Measurements from ENCODE around the gene ARHGEF10L. TPM values are rescaled to one million over a fixed set of nuclear protein-coding genes. Genes with fewer than 3 reads are reported as not detected.

ARHGEF10L gene
- total RNA-seq, 1 donor from 2014 or later: not detected

- intact Hi-C loops (cut with micrococcal nuclease): no loop called here
Measured at GRCh38 chr1:17549384-17549783, 9.9 kb downstream of the ARHGEF10L start.

GRCh38 chr1:17550729-17551584 lies 11.5 kb downstream of the ARHGEF10L start:
- intact Hi-C loops (cut with micrococcal nuclease): no loop called here

- intact Hi-C loops (cut with micrococcal nuclease): no loop called here
Measured at GRCh38 chr1:17551755-17552234, 12.3 kb downstream of the ARHGEF10L start.

GRCh38 chr1:17553975-17554700 lies 14.6 kb downstream of the ARHGEF10L start:
- intact Hi-C loops (cut with micrococcal nuclease): no loop called here

GRCh38 chr1:17554954-17555353 lies 15.5 kb downstream of the ARHGEF10L start:
- intact Hi-C loops (cut with micrococcal nuclease): no loop called here

GRCh38 chr1:17557986-17558385 lies 18.5 kb downstream of the ARHGEF10L start:
- intact Hi-C loops (cut with micrococcal nuclease): no loop called here

GRCh38 chr1:17558541-17558940 lies 19.0 kb downstream of the ARHGEF10L start:
- intact Hi-C loops (cut with micrococcal nuclease): no loop called here

- intact Hi-C loops (cut with micrococcal nuclease): no loop called here
Measured at GRCh38 chr1:17558954-17559614, 19.6 kb downstream of the ARHGEF10L start.

GRCh38 chr1:17559615-17560419 lies 20.3 kb downstream of the ARHGEF10L start:
- intact Hi-C loops (cut with micrococcal nuclease): no loop called here

GRCh38 chr1:17561247-17561548 lies 21.7 kb downstream of the ARHGEF10L start:
- intact Hi-C loops (cut with micrococcal nuclease): no loop called here

- intact Hi-C loops (cut with micrococcal nuclease): no loop called here
Measured at GRCh38 chr1:17561561-17561985, 22.1 kb downstream of the ARHGEF10L start.

- intact Hi-C loops (cut with micrococcal nuclease): no loop called here
Measured at GRCh38 chr1:17562375-17562774, 22.9 kb downstream of the ARHGEF10L start.

GRCh38 chr1:17563494-17564281 lies 24.2 kb downstream of the ARHGEF10L start:
- intact Hi-C loops (cut with micrococcal nuclease): no loop called here

GRCh38 chr1:17564458-17565393 lies 25.2 kb downstream of the ARHGEF10L start:
- intact Hi-C loops (cut with micrococcal nuclease): no loop called here

GRCh38 chr1:17565461-17566252 lies 26.2 kb downstream of the ARHGEF10L start:
- intact Hi-C loops (cut with micrococcal nuclease): no loop called here

- intact Hi-C loops (cut with micrococcal nuclease): no loop called here
Measured at GRCh38 chr1:17566417-17566816, 26.9 kb downstream of the ARHGEF10L start.

- intact Hi-C loops (cut with micrococcal nuclease): no loop called here
Measured at GRCh38 chr1:17566892-17567291, 27.4 kb downstream of the ARHGEF10L start.

GRCh38 chr1:17567582-17567981 lies 28.1 kb downstream of the ARHGEF10L start:
- intact Hi-C loops (cut with micrococcal nuclease): no loop called here
